GM06990 (cell line): ENCODE measurements around the gene ATG2B.

ENCODE experiments used
- DNase-seq: peaks from one replicate; pipeline ENCODE4 v3.0.0-alpha.2; 2011; ENCODE audit not compliant: insufficient read length; ENCODE audit errors: extremely low read depth
- H3K27me3 ChIP-seq: replicated peaks from 2 replicates; pipeline ENCODE4 v1.6.0; 2011; ENCODE audit warnings: low read length; ENCODE audit not compliant: control insufficient read depth, insufficient read depth
- H3K36me3 ChIP-seq: 2 replicates; pipeline ENCODE4 v1.5.1; 2011; ENCODE audit warnings: low read length; ENCODE audit not compliant: control insufficient read depth, insufficient read depth
- H3K4me3 ChIP-seq: replicated peaks from 2 replicates; pipeline ENCODE4 v1.5.1; 2011; ENCODE audit warnings: low read depth, mild to moderate bottlenecking, control low read depth, low read length
- CTCF ChIP-seq: IDR thresholded peaks from 2 replicates; pipeline ENCODE4 v1.5.1; 2011; ENCODE audit warnings: low read length, control low read depth, mild to moderate bottlenecking, inconsistent platforms; ENCODE audit not compliant: insufficient read depth, poor library complexity, severe bottlenecking

Gene ATG2B

GRCh38 chr14:96271421-96271762, 91.7 kb downstream of the ATG2B start:
- Histone ChIP-seq H3K27me3 (no peaks in the 10 kb centered on the region), H3K4me3 (no peak overlapping the region), H3K36me3 (no peaks in the 10 kb centered on the region)
- DNase-seq, result no peak
- no peak for TF ChIP-seq CTCF

- DNase-seq, result no peak
- Histone ChIP-seq H3K36me3 (no peaks in the 10 kb centered on the region), H3K4me3 (no peak overlapping the region), H3K27me3 (no peaks in the 10 kb centered on the region; the same call in 1 of the 2 replicates)
- no peak for TF ChIP-seq CTCF
Observed at GRCh38 chr14:96270565-96271420, 92.3 kb downstream of the ATG2B start.

GRCh38 chr14:96269359-96269710, 93.8 kb downstream of the ATG2B start:
- Histone ChIP-seq H3K36me3 (no peaks in the 10 kb centered on the region), H3K27me3 (no peaks in the 10 kb centered on the region; the same call in 1 of the 2 replicates), H3K4me3 (no peak overlapping the region)
- DNase-seq, result no peak
- TF ChIP-seq CTCF, result no peak

- no peak for TF ChIP-seq CTCF
- H3K4me3 ChIP-seq, result no peak overlapping the region
- DNase-seq, result no peak
- no peaks in the 10 kb centered on the region for H3K36me3 ChIP-seq
- H3K27me3 ChIP-seq, result no peaks in the 10 kb centered on the region; the same call in 1 of the 2 replicates
Observed at GRCh38 chr14:96268431-96269358, 94.4 kb downstream of the ATG2B start.

- no peak for TF ChIP-seq CTCF
- Histone ChIP-seq H3K4me3 (no peak overlapping the region), H3K27me3 (no peaks in the 10 kb centered on the region; the same call in 1 of the 2 replicates), H3K36me3 (no peaks in the 10 kb centered on the region)
- DNase-seq, result no peak
Observed at GRCh38 chr14:96267916-96268315, 95.2 kb downstream of the ATG2B start.
